ENCODE measurements around the gene KIF5C. TPM values are rescaled to one million over a fixed set of nuclear protein-coding genes. Genes with fewer than 3 reads are reported as not detected.
A peak's percentile ranks its signal among the peaks of the same experiment; 100 is the strongest.

The KIF5C gene
- total RNA-seq, 3 donors from 2014 or later, result 2.7 to 13.3 (median 6.2) TPM

GRCh38 chr2:148926981-148927401 lies 52.0 kb downstream of the KIF5C start:
- Histone ChIP-seq H3K27ac (no peak overlapping the region), H3K4me1 (no peaks in the 10 kb centered on the region), H3K9me3 (no peaks in the 10 kb centered on the region), H3K27me3 (no peaks in the 10 kb centered on the region), H3K36me3 (no peaks in the 10 kb centered on the region), H3K4me3 (peak overlapping the region in 1 of 3 donors; percentile 19)
- no peak for DNase-seq (ENCODE audit: low spot score in 2 of 2)
- intact Hi-C loops (cut with DNase I; ENCODE audit: low total_unique reads), result no loop called here
- TF ChIP-seq POLR2AphosphoS5 (IDR thresholded peaks at IDR 0.05) (no peak), POLR2A (IDR thresholded peaks at IDR 0.05) (no peak), CTCF (IDR thresholded peaks at IDR 0.05) (no peak)

- H3K36me3 ChIP-seq, result no peaks in the 10 kb centered on the region
- H3K4me1 ChIP-seq, result no peaks in the 10 kb centered on the region
- intact Hi-C loops (cut with DNase I; ENCODE audit: low total_unique reads), result no loop called here
- no peaks in the 10 kb centered on the region for H3K27me3 ChIP-seq
- no peak for DNase-seq (ENCODE audit: low spot score in 2 of 2)
- no peaks in the 10 kb centered on the region for H3K9me3 ChIP-seq
- H3K27ac ChIP-seq, result no peak overlapping the region
- H3K4me3 ChIP-seq, result no peak overlapping the region
- TF ChIP-seq POLR2A (IDR thresholded peaks at IDR 0.05), result no peak
- no peak for TF ChIP-seq POLR2AphosphoS5 (IDR thresholded peaks at IDR 0.05)
- TF ChIP-seq CTCF (IDR thresholded peaks at IDR 0.05), result no peak
Observed at GRCh38 chr2:148928395-148928794, 53.4 kb downstream of the KIF5C start.

DNA sequence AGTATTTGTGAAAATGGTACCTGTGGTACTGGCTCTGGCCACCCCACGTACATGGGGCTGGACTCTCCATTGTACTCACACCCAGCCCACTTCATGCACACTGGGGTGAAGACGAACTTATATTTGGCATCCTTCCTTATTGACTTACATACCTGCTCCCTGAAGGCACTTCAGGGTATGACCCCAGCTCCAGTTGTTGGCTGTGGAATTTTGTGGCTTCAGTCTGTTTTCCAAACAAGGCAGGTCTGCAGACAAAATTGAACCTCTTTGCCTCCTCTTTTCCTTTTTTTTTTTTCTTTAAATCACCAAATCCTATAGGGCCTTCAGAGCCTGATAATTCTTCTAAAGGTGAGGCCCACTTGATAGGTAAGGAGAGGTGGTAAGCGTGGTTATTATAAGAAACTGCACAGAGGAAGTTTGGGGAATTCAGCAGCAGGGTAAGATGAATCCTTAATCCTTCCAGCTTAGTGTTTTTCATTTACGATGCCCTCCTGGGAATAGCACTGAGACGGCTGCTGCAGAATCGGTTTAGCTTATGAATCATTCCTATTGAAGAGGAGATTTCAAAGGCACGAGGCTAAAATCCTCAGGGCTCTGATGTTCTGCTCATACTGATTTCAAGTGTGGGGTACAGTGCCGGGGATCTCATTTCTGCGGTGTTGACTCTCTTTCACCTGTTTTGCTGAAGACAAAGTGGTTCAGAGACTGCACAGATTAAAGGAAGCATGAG lies 55.2 kb downstream of the KIF5C start:
- no peak for TF ChIP-seq CTCF (IDR thresholded peaks at IDR 0.05)
- TF ChIP-seq POLR2A (IDR thresholded peaks at IDR 0.05), result no peak
- no peak for TF ChIP-seq POLR2AphosphoS5 (IDR thresholded peaks at IDR 0.05)
- Histone ChIP-seq H3K9me3 (no peaks in the 10 kb centered on the region), H3K36me3 (no peaks in the 10 kb centered on the region), H3K27ac (no peak overlapping the region), H3K27me3 (no peaks in the 10 kb centered on the region), H3K4me1 (no peaks in the 10 kb centered on the region), H3K4me3 (no peak overlapping the region)
- no peak for DNase-seq (ENCODE audit: low spot score in 2 of 2)
- intact Hi-C loops (cut with DNase I; ENCODE audit: low total_unique reads), result no loop called here

DNA sequence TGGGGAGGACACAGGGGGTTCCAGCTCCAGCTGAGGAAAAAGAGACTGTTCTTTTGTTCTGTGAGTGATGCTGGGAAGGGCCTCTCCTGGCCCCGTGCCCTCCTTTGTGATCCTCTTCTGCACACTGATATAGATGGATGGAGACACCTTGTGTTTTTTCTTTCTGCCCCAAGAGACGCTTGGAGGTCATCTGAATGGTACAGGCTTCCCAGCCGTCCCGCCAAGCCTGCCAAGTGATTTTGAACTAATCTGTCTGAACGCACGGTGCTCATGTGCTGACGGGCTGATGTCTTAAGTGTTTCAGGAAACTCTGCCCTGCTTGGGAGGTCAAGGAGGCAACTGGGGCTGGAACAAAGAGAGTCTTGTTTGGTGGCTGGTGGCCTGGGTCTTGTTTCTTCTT lies 57.5 kb downstream of the KIF5C start:
- Histone ChIP-seq H3K27me3 (no peaks in the 10 kb centered on the region), H3K4me1 (no peaks in the 10 kb centered on the region), H3K4me3 (no peak overlapping the region), H3K27ac (no peak overlapping the region), H3K9me3 (no peaks in the 10 kb centered on the region), H3K36me3 (no peaks in the 10 kb centered on the region)
- no peak for DNase-seq (ENCODE audit: low spot score in 2 of 2)
- no peak for TF ChIP-seq POLR2AphosphoS5 (IDR thresholded peaks at IDR 0.05)
- no peak for TF ChIP-seq POLR2A (IDR thresholded peaks at IDR 0.05)
- no peak for TF ChIP-seq CTCF (IDR thresholded peaks at IDR 0.05)
- intact Hi-C loops (cut with DNase I; ENCODE audit: low total_unique reads), result no loop called here

DNA sequence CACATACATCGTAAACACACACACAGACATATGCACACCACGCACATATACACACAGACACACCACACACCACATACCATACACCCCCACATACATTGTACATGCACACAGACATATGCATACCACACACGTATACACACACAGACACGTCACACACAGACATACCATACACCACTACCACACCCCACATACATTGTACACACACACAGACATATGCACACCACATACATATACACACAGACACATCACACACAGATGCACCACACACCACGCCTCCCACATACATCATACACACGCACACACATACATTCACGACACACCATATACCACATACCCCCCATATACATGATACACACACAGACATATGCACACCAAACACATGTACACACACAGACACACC lies 58.4 kb downstream of the KIF5C start:
- no peak overlapping the region for H3K27ac ChIP-seq
- H3K9me3 ChIP-seq, result no peaks in the 10 kb centered on the region
- no peak for TF ChIP-seq CTCF (IDR thresholded peaks at IDR 0.05)
- no peak for TF ChIP-seq POLR2AphosphoS5 (IDR thresholded peaks at IDR 0.05)
- no peak for TF ChIP-seq POLR2A (IDR thresholded peaks at IDR 0.05)
- no peaks in the 10 kb centered on the region for H3K27me3 ChIP-seq
- no peak for DNase-seq (ENCODE audit: low spot score in 2 of 2)
- no peaks in the 10 kb centered on the region for H3K4me1 ChIP-seq
- no peak overlapping the region for H3K4me3 ChIP-seq
- intact Hi-C loops (cut with DNase I; ENCODE audit: low total_unique reads), result no loop called here
- H3K36me3 ChIP-seq, result no peaks in the 10 kb centered on the region

Measured in breast epithelium (tissue), 4 donors.